Left forelimb (tissue), 1 donor: Measurements from ENCODE around the gene SPATS2.

Experiments
- DNase-seq: peaks from one replicate; pipeline ENCODE4 v3.0.0-alpha.2; 2018; ENCODE audit warnings: low spot score

The SPATS2 gene

DNA sequence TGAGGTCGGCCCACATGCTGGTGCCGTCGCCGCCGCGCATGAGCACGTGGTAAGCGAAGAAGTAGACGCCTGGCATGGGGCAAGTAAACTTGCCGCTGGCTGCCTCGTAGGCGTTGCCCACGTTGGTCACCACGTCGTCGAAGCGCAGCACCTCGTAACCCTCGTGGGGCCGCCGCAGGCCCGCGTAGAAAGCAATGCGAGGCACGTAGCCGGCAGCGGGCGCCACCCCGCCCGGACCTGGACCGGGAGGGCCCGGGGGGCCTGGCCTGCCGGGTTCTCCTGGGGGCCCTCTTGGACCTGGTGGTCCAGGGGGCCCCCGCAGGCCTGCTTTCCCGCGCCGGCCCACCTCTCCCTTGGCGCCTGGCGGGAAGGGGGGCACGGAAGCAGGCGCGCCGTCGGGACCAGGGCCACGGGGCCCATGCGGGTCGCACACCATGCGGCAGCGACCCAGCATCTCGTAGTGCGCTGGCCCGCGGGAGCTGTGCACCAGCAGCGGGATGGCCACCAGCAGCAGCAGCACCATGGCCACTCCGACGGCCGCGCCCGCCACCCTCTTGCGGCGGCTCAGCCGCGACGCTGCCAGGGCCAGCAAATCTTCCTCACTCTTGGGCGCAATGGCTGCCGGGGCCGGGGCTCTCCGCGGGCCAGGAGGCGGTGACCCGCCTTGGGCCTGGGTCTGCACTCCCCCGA is 31.2 kb upstream of the SPATS2 start:
- no peak for DNase-seq

DNA sequence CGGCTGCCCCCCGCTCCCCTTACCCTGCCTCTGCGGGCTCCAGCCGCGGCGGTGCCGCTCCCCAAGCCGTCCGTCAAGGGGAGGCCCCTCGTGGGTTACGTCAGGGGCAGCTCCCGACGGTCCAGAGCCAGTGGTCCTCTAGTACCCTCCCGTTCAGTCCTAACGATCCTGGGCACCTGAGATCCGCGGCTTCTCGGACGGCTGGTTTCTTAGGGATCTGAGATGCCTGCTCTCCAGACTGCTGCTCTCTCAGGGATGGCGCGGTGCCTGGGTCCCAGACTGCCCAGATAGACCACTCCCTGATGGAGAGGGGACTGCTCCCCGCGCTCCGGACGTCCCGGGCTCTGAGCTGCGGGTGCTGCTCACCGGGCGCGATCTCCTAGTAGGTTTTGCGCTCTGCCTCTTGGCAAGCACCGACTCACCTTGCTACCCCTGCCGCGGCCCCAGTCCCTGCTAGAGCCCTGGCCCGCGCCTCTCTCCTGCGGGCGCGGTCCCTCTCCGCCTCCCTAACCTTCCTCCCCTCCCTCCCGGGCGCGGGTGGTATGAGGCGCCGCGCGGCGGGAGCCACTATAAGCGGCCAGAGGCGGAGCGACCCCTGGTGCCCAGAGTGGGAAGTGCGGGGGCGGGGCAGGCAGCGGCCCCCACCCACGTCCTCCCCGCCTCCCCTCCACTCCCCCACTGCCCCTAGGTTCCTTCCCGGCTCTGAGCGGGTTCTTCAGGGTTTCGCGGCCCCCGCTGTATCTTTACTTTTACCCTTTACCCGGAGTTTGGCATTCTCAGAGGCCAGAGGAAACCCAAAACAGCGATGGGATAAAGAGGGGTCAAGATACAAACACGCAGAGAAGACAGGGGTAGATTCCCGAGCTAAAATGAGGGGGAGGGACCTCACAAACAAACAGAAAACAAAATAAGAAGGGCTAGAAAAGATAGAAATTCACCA is 30.3 kb upstream of the SPATS2 start, which contains the start of gene C1QL4:
Gene C1QL4 (minus strand): TSS at position 544 of the 940 bp plus-strand sequence. CDS start 711 bp downstream, outside the sequence.
- peak; percentile 92 for DNase-seq

DNA sequence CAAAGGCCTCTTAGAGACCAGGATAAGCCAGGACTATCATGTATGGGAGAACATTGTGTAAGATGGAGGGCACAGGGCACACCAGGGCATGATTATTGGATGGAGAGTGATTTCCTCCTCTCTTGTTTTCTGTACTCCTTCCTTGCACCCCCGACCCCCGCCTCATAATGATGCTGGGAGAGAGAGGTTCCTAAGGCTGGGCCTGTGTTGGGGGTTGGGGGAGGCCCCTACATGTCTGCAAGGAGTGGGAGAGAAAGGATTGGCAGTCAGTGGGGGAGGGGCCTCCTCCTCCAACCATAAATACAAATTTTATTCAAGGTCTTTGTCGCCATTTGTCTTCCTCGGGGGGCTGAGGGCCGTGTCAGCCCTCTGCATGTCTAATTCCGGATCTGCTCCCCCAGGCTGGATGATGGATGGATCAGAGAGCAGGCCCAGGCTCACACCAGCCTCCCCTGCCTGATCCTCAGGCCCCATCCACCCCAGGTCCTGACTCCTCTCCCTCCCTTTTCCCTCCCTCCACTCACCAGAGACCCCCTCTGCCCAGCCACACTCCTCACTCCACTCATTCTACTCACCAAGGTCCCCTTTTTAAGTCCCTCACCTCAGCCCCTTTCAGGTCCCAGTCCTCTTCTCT is 28.3 kb upstream of the SPATS2 start:
- no peak for DNase-seq

GRCh38 chr12:49339464-49339861 is 27.8 kb upstream of the SPATS2 start:
- no peak for DNase-seq

GRCh38 chr12:49340095-49340870 is 27.0 kb upstream of the SPATS2 start:
- no peak for DNase-seq

- DNase-seq: no peak
Measured at GRCh38 chr12:49340971-49341776, 26.1 kb upstream of the SPATS2 start.

- DNase-seq: no peak
Measured at GRCh38 chr12:49341777-49342065, 25.5 kb upstream of the SPATS2 start.

GRCh38 chr12:49342066-49342913 is 25.0 kb upstream of the SPATS2 start:
- DNase-seq: no peak

DNA sequence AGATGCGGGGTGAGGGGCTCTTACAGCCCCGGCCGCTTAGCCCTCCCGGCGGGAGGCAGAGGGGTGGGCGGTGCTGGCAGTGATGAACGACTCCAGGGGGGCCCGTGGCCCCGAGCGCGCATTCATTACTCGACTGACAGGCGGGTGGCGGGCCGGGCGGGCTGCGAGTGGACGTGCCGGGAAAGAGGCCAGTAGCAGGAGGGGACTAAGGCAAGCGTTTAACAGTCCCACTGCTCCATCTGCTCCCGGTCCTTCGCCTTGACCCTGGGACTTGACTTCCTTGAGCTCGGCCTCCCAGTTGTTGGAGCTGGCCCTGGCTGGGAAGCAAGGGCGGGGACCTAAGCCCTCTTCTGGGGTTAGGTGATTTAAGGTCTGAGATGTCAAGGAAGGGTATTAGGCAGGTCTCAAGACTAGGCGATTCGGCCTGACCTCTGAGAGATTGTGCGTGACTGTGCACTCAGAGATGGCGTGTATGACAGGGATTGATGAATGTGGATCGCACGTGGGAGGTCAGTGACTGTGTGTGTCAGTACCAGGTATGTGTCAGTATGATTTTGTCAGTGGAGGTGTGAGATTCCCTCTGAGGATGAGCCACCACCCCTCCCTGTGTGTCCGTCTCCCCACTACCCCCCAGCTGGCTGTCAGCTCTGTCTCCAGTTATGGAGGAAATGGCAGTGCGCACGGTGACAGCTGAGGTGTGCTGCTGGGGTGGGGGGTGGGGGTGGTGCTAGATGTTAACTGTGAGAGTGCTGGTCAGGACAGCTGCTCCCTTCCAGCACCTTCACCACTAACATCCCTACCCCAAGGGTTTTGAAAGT is 24.1 kb upstream of the SPATS2 start:
- DNase-seq: no peak

DNA sequence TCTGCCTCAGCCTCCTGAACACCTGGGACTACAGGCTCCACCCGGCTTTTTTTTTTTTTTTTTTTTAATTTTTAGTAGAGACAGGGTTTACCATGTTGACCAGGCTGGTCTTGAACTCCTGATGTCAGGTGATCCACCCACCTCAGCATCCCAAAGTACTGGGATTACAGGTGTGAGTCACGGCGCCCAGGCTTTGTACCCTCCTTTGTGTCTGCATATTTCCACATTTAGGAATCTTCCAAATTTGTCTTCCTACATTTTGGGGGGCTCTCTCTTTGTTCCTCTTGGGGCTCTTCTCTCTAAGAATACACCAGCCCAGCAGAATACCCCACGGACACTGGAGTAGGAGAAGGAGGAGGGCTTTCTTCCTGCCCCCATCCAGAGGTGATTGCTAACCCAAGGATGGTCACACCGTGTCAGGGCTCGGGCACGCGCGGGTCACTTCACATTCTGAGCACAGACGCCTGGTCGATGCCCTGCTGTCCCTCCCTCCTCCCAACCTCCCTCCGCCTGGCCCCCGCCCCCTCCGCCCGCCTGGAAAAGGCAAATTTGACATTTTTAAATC is 22.7 kb upstream of the SPATS2 start:
- no peak for DNase-seq

GRCh38 chr12:49345051-49345824 is 22.0 kb upstream of the SPATS2 start:
- no peak for DNase-seq

DNA sequence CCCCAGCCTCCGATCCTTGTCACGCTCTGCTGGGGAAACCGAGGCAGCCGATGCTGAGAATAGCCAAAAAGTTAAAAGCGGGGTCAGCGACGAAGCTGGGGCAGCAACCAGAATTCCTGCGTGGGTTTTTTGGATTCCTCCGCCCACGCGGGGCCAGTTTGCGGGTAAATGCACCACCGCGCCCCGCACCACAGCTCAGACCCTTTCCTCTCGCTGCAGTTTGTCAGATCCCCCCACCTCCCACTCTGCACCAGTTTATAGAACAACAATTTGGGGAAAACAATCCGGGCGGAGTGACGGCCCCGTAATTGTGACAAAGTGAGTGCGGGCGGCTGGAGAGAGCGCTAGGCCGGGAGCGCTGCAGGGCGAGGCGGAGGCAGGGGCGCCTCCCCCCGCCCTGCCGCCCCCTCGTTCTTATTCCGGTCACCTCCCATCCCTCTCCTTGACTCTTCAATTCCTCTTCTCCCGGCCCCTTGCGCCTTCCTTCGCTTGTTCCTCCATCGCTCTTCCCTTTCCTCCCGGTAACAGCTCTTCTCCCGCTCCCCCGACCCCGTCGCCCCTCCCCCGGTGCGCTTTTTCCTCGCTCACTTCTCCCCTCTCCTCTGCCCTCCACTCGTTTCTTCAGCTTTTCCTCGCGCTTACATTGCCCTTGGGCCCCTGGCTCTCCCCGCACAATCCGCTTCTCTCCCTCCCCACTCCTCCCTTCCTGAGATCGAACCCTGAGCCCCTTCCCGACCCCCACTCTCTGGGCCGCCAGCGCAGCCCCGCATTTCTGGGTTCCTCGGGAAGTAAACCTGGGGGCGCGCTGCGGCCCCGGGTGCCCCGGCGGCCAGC is 21.2 kb upstream of the SPATS2 start:
- DNase-seq: no peak

- DNase-seq: no peak
Measured at GRCh38 chr12:49346659-49347310, 20.5 kb upstream of the SPATS2 start, which contains the start of gene DNAJC22. DNAJC22 (plus strand) TSS chr12:49346888; CDS start chr12:49348873, 1,985 bp downstream.

GRCh38 chr12:49347311-49348193 is 19.7 kb upstream of the SPATS2 start:
- DNase-seq: no peak

- DNase-seq: no peak
Measured at GRCh38 chr12:49348781-49349180, 18.5 kb upstream of the SPATS2 start.

DNA sequence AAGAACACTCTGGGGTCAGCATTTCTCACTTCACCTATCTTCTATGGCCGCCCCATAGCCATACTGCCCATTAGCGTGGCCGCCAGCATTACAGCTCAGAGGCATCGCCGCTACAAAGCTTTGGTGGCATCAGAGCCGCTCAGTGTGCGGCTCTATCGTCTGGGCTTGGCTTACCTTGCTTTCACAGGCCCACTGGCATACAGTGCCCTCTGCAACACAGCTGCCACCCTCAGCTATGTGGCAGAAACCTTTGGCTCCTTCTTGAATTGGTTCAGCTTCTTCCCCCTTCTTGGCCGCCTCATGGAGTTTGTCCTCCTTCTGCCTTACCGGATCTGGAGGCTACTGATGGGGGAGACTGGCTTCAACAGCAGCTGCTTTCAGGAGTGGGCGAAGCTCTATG is 18.0 kb upstream of the SPATS2 start:
- DNase-seq: no peak
